ENCODE measurements around the gene ZNF324B. TPM values are rescaled to one million over a fixed set of nuclear protein-coding genes. Genes with fewer than 3 reads are reported as not detected.

ZNF324B gene
- total RNA-seq, 4 donors from 2014 or later, result 3.8 to 7.6 (median 7.0) TPM

DNA sequence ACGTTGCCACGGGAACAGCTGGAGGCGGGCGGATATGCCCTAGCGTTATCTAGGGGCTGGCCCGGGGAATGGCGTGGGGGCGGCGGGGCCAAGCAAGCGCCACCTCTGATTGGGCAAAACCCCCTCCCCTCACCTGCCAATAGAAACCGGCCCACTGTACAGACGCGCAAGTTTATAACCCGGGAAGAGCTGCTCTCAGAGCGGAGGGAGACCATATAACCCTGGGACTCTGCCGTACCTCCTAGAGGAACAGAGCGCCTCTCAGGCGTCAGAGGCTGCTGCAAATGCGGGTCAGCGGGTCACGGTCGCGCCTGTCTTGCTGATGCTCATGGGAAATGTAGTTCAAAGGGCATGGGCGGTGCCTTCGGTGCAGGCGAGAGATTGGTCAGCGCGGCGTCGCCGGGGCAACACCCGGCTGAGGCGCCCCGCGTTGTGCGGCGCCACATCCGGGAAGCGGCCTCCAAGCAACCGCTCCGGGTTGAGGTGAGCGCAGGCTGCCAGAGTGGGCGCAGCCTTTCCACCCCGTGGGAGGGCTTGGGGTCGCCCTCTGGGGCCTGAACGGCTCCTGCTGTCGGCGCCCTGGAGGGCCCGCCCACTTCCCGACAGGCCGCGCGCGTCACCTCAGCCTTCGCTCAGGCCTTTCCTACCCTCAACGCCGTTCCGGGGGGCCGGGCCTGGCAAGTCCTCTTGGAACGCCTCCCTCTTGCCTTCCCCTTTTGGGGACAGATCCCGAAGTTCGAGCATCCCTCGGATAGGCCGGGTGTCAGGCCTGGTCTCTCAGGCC is 24.5 kb downstream of the ZNF324B start, which contains the start of gene ZNF446:
ZNF446 (plus strand) TSS at position 639 of the 784 bp plus-strand sequence. CDS start 867 bp downstream, outside the sequence.
- Histone ChIP-seq H3K27me3 (no peaks in the 10 kb centered on the region), H3K9me3 (no peaks in the 10 kb centered on the region), H3K36me3 (peaks cover 0 to 25% of the 10 kb centered on the region in 2 donors), H3K4me1 (peaks cover 15 to 22% of the 10 kb centered on the region in 2 donors), H3K4me3 (peak within 1 kb of the TSS; percentile 76 to 83 (median 78)), H3K27ac (peak within 1 kb of the TSS; percentile 82 to 95 (median 86))
- intact Hi-C loops (cut with DNase I; ENCODE audit: low total_unique reads) (loop anchor here (1.0 kb wide), 3 partner anchors 9 to 171 kb away; partner anchors contain the start of genes ERVK3-1 and ZNF324), in situ Hi-C loops (cut with MboI; ENCODE audit: low sequenced_read_pairs in 4 of 4) (no loop called here)
- TF ChIP-seq, protein P1, sequence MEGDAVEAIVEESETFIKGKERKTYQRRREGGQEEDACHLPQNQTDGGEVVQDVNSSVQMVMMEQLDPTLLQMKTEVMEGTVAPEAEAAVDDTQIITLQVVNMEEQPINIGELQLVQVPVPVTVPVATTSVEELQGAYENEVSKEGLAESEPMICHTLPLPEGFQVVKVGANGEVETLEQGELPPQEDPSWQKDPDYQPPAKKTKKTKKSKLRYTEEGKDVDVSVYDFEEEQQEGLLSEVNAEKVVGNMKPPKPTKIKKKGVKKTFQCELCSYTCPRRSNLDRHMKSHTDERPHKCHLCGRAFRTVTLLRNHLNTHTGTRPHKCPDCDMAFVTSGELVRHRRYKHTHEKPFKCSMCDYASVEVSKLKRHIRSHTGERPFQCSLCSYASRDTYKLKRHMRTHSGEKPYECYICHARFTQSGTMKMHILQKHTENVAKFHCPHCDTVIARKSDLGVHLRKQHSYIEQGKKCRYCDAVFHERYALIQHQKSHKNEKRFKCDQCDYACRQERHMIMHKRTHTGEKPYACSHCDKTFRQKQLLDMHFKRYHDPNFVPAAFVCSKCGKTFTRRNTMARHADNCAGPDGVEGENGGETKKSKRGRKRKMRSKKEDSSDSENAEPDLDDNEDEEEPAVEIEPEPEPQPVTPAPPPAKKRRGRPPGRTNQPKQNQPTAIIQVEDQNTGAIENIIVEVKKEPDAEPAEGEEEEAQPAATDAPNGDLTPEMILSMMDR (IDR thresholded peaks at IDR 0.05 in 4 of 5, conservative IDR thresholded peaks at IDR 0.05 in 1 of 5), result no peak
- TF ChIP-seq POLR2A (IDR thresholded peaks at IDR 0.05), result peak; percentile 60 to 65
- ATAC-seq, result peak; percentile 97 to 98
- DNase-seq, result peak; percentile 94 to 95

- DNase-seq (no peak), ATAC-seq (no peak)
- intact Hi-C loops (cut with DNase I; ENCODE audit: low total_unique reads), result loop anchor here (1.0 kb wide), 1 partner anchor 23 kb away; no protein-coding TSS in a partner anchor
- Histone ChIP-seq H3K4me3 (peak overlapping the region; percentile 76 to 83 (median 78)), H3K27me3 (no peaks in the 10 kb centered on the region), H3K36me3 (peaks cover 0 to 22% of the 10 kb centered on the region in 2 donors), H3K9me3 (no peaks in the 10 kb centered on the region), H3K27ac (peak overlapping the region; percentile 82 to 95 (median 86)), H3K4me1 (peaks cover 15 to 22% of the 10 kb centered on the region in 2 donors)
- TF ChIP-seq, protein P1 (IDR thresholded peaks at IDR 0.05 in 4 of 5, conservative IDR thresholded peaks at IDR 0.05 in 1 of 5), result no peak
- no peak for TF ChIP-seq POLR2A (IDR thresholded peaks at IDR 0.05)
- in situ Hi-C loops (cut with MboI; ENCODE audit: low sequenced_read_pairs in 4 of 4), result no loop called here
Observed at GRCh38 chr19:58476498-58477015, 25.1 kb downstream of the ZNF324B start.

DNA sequence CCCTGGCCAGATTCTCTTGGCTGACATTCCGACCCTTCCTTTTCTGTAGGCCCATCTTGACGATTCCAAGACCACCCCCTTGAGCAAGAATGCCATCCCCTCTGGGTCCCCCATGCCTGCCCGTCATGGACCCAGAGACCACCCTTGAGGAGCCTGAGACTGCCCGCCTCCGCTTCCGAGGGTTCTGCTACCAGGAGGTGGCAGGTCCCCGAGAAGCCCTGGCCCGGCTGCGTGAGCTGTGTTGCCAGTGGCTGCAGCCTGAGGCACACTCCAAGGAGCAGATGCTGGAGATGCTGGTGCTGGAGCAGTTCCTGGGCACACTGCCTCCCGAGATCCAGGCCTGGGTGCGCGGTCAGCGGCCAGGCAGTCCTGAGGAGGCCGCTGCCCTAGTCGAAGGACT is 25.7 kb downstream of the ZNF324B start:
- peaks cover 0 to 16% of the 10 kb centered on the region in 2 donors for H3K36me3 ChIP-seq
- in situ Hi-C loops (cut with MboI; ENCODE audit: low sequenced_read_pairs in 4 of 4), result no loop called here
- H3K27me3 ChIP-seq, result no peaks in the 10 kb centered on the region
- DNase-seq, result no peak
- peak overlapping the region in 3 of 4 donors; percentile 82 to 95 (median 89) for H3K27ac ChIP-seq
- ATAC-seq, result no peak
- TF ChIP-seq POLR2A (IDR thresholded peaks at IDR 0.05), result no peak
- TF ChIP-seq, protein P1 (IDR thresholded peaks at IDR 0.05 in 4 of 5, conservative IDR thresholded peaks at IDR 0.05 in 1 of 5), result no peak
- H3K4me3 ChIP-seq, result peak overlapping the region in 1 of 4 donors; percentile 76
- H3K9me3 ChIP-seq, result no peaks in the 10 kb centered on the region
- intact Hi-C loops (cut with DNase I; ENCODE audit: low total_unique reads), result no loop called here
- H3K4me1 ChIP-seq, result peaks cover 15 to 22% of the 10 kb centered on the region in 2 donors

DNA sequence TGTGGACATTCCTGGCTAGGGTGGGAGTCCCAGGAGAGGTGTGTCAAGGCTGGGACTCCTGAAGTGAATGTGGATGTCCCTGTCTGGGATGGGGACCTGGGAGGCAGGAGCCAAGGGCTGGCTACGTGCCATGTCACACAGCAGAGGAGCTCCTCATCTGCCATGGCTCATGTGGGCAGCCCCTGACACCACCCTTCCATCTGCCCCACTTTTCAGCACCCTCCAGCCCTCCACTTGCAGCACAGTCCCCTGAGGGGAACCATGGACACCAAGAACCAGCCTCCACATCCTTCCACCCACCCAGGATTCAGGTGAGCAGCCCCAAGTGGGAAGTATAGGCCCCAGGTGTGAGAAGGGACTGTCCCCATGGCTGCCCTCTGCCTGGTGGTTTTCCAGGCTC is 26.4 kb downstream of the ZNF324B start:
- intact Hi-C loops (cut with DNase I; ENCODE audit: low total_unique reads) (no loop called here), in situ Hi-C loops (cut with MboI; ENCODE audit: low sequenced_read_pairs in 4 of 4) (no loop called here)
- H3K9me3 ChIP-seq, result no peaks in the 10 kb centered on the region
- H3K4me3 ChIP-seq, result no peak overlapping the region
- no peak overlapping the region for H3K27ac ChIP-seq
- H3K36me3 ChIP-seq, result peaks cover 0 to 11% of the 10 kb centered on the region in 2 donors
- H3K4me1 ChIP-seq, result peaks cover 15 to 22% of the 10 kb centered on the region in 2 donors
- DNase-seq (no peak), ATAC-seq (no peak)
- no peaks in the 10 kb centered on the region for H3K27me3 ChIP-seq
- TF ChIP-seq, protein P1 (IDR thresholded peaks at IDR 0.05 in 4 of 5, conservative IDR thresholded peaks at IDR 0.05 in 1 of 5), result no peak
- no peak for TF ChIP-seq POLR2A (IDR thresholded peaks at IDR 0.05)

Data from gastrocnemius medialis (tissue), 4 donors.